SU-DHL-6 (cell line): ENCODE measurements around the gene ARNT2.
"Not testable (repeated sequence)": the region's sequence is repeated elsewhere in the genome, so short reads cannot be mapped to it uniquely, and the experiment has no call there.

Source experiments
- H2AFZ ChIP-seq: fragments of 200-600 bp; sonication (generic); 2 replicates; pipeline ENCODE4 v1.6.1; 2014; ENCODE audit warnings: low read depth, mild to moderate bottlenecking, moderate library complexity, mixed read lengths, antibody characterized with exemption, low read length; ENCODE audit not compliant: severe bottlenecking
- H3F3A ChIP-seq: fragments of 200-600 bp; shearing (Covaris generic); 2 replicates; pipeline ENCODE4 v1.6.0; 2016; ENCODE audit warnings: antibody characterized with exemption, mild to moderate bottlenecking; ENCODE audit not compliant: insufficient read depth
- H3K27ac ChIP-seq: fragments of 200-600 bp; sonication (generic); 2 replicates; pipeline ENCODE4 v1.5.1; 2016; ENCODE audit warnings: low read depth, mild to moderate bottlenecking, low read length, moderate library complexity, mixed read lengths
- H3K27me3 ChIP-seq: fragments of 200-600 bp; sonication (generic), shearing (Covaris generic); 2 replicates; pipeline ENCODE4 v1.6.0; 2014; ENCODE audit warnings: mild to moderate bottlenecking, low read length
- H3K36me3 ChIP-seq: fragments of 200-600 bp; sonication (generic); 2 replicates; pipeline ENCODE4 v1.6.1; 2014; ENCODE audit warnings: mild to moderate bottlenecking, low read length, mixed read lengths
- H3K4me2 ChIP-seq: fragments of 300-600, 200-600 bp; shearing (Covaris generic), sonication (generic); 2 replicates; pipeline ENCODE4 v1.6.0; 2014; ENCODE audit warnings: low read length, low read depth, mild to moderate bottlenecking; ENCODE audit not compliant: poor library complexity, severe bottlenecking
- H3K4me3 ChIP-seq: fragments of 200-600 bp; sonication (generic); 2 replicates; pipeline ENCODE4 v1.5.1; 2014; ENCODE audit warnings: antibody characterized with exemption, low read length, mild to moderate bottlenecking, mixed read lengths; ENCODE audit not compliant: insufficient read depth, poor library complexity, severe bottlenecking
- H3K79me2 ChIP-seq: fragments of 200-600 bp; sonication (generic); 2 replicates; pipeline ENCODE4 v1.6.1; 2014; ENCODE audit warnings: mild to moderate bottlenecking, low read length, moderate library complexity; ENCODE audit not compliant: insufficient read depth
- H3K9ac ChIP-seq: fragments of 200-600 bp; sonication (generic); 2 replicates; pipeline ENCODE4 v1.7.0; 2014; ENCODE audit warnings: mild to moderate bottlenecking, low read length
- H3K9me2 ChIP-seq: fragments of 200-600 bp; sonication (generic); replicated peaks from 2 replicates; pipeline ENCODE4 v1.6.1; 2014; ENCODE audit warnings: low read length; ENCODE audit not compliant: insufficient read depth
- H3K9me3 ChIP-seq: fragments of 200-600 bp; sonication (generic); 2 replicates; pipeline ENCODE4 v1.6.1; 2014; ENCODE audit warnings: low read length, mixed read lengths; ENCODE audit not compliant: insufficient read depth
- H4K20me1 ChIP-seq: fragments of 200-600 bp; sonication (generic); 2 replicates; pipeline ENCODE4 v1.6.1; 2014; ENCODE audit warnings: low read depth, mild to moderate bottlenecking, antibody characterized with exemption, low read length, moderate library complexity, mixed read lengths
- EZH2phosphoT487 ChIP-seq: fragments of 200-600 bp; sonication (generic), shearing (Covaris generic); conservative IDR thresholded peaks from 2 replicates; pipeline ENCODE4 v1.6.1; 2018; ENCODE audit warnings: mild to moderate bottlenecking, antibody characterized with exemption, low read length, moderate library complexity, mixed read lengths
- TF ChIP-seq, protein P1 (sequence below): fragments of 200-600 bp; sonication (generic); IDR thresholded peaks from one replicate; pipeline ENCODE4 v1.5.1; 2017; ENCODE audit warnings: antibody characterized with exemption, mild to moderate bottlenecking, low read length, moderate library complexity; ENCODE audit not compliant: insufficient read depth, poor library complexity, severe bottlenecking

Gene ARNT2

DNA sequence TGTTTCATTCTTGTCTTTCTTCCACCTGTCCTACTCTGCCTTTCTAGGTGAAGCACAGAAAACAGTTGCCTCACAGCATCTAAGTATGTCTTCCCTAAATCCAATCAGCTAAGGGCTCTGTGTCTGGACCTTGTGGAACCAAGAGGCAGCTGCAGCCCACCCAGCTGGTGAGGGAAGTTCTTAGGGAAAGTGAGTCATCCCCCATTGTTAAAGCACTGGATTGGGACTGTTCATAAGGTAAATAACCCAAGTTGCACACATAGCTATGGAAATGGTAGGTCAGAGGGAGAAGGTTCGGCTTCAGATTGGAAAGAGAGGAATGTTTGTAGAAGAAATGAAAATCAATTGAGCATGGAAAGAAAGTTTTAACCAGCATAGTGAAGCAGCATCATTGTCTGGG is 18.0 kb upstream of the ARNT2 start:
- no peak overlapping the region for H3K4me2 ChIP-seq
- H3K36me3 ChIP-seq, result no peaks in the 10 kb centered on the region
- H3K27ac ChIP-seq, result no peak overlapping the region
- H3K9me3 ChIP-seq, result no peaks in the 10 kb centered on the region
- no peaks in the 10 kb centered on the region for H3K79me2 ChIP-seq
- H3F3A ChIP-seq, result no peaks in the 10 kb centered on the region
- no peak overlapping the region for H3K4me3 ChIP-seq
- H4K20me1 ChIP-seq, result no peaks in the 10 kb centered on the region
- H3K9ac ChIP-seq, result no peak overlapping the region
- TF ChIP-seq, protein P1, sequence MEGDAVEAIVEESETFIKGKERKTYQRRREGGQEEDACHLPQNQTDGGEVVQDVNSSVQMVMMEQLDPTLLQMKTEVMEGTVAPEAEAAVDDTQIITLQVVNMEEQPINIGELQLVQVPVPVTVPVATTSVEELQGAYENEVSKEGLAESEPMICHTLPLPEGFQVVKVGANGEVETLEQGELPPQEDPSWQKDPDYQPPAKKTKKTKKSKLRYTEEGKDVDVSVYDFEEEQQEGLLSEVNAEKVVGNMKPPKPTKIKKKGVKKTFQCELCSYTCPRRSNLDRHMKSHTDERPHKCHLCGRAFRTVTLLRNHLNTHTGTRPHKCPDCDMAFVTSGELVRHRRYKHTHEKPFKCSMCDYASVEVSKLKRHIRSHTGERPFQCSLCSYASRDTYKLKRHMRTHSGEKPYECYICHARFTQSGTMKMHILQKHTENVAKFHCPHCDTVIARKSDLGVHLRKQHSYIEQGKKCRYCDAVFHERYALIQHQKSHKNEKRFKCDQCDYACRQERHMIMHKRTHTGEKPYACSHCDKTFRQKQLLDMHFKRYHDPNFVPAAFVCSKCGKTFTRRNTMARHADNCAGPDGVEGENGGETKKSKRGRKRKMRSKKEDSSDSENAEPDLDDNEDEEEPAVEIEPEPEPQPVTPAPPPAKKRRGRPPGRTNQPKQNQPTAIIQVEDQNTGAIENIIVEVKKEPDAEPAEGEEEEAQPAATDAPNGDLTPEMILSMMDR, result no peak
- no peak for TF ChIP-seq EZH2phosphoT487
- no peak overlapping the region for H2AFZ ChIP-seq
- H3K27me3 ChIP-seq, result 0 out of 2 replicates have a peak, but pooled peaks cover 2% of the 10 kb centered on the region
- no peaks in the 10 kb centered on the region for H3K9me2 ChIP-seq

DNA sequence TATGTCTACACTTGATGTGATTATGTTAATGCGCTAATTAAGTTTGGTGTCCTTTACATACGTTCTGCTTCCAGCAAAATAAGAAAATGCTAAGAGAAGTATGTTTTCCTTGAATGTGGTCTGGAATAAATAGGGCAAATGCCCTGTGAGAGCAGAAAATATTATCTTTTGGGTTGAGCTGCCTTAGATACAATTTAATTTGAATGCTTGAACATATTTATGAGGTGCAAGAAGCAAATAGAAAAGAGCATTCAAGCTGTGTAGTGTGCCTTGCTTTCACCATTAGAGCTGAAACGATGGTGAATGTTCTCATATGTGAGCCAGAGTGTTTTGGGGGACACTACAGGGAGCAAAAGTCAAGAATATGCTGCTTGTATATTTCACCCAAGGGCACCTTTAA is 15.9 kb upstream of the ARNT2 start:
- Histone ChIP-seq H3K9me2 (0 out of 2 replicates have a peak, but pooled peaks cover 3% of the 10 kb centered on the region), H3K4me2 (no peak overlapping the region), H3K79me2 (no peaks in the 10 kb centered on the region), H3K27ac (no peak overlapping the region), H3F3A (no peaks in the 10 kb centered on the region), H3K36me3 (no peaks in the 10 kb centered on the region), H3K27me3 (0 out of 2 replicates have a peak, but pooled peaks cover 2% of the 10 kb centered on the region), H3K9ac (no peak overlapping the region), H4K20me1 (no peaks in the 10 kb centered on the region), H3K4me3 (no peak overlapping the region), H2AFZ (no peak overlapping the region), H3K9me3 (no peaks in the 10 kb centered on the region)
- no peak for TF ChIP-seq EZH2phosphoT487
- TF ChIP-seq, protein P1, result no peak

DNA sequence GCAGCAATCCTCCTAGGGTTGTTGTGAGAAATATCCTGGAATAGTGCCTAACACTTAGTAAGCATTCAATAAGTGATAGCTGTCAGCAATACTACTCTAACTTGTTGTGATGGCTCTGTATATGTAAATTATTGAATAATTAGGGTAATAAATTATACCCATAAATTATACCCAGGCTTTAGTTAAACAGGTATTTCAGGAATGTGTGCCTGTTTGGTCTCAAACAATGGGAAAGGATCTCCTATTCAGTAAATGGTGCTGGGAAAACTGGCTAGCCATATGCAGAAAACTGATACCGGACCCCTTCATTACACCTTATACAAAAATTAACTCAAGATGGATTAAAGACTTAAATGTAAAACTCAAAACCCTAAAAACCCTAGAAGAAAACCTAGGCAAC is 14.8 kb upstream of the ARNT2 start:
- Histone ChIP-seq H3K79me2 (no peaks in the 10 kb centered on the region), H3K4me2 (no peak overlapping the region), H3K9me2 (0 out of 2 replicates have a peak, but pooled peaks cover 3% of the 10 kb centered on the region), H4K20me1 (no peaks in the 10 kb centered on the region), H3F3A (no peaks in the 10 kb centered on the region), H3K36me3 (no peaks in the 10 kb centered on the region), H3K27me3 (0 out of 2 replicates have a peak, but pooled peaks cover 2% of the 10 kb centered on the region), H3K27ac (no peak overlapping the region), H3K4me3 (no peak overlapping the region), H3K9ac (no peak overlapping the region), H2AFZ (no peak overlapping the region), H3K9me3 (no peaks in the 10 kb centered on the region)
- no peak for TF ChIP-seq EZH2phosphoT487
- TF ChIP-seq, protein P1, result no peak

DNA sequence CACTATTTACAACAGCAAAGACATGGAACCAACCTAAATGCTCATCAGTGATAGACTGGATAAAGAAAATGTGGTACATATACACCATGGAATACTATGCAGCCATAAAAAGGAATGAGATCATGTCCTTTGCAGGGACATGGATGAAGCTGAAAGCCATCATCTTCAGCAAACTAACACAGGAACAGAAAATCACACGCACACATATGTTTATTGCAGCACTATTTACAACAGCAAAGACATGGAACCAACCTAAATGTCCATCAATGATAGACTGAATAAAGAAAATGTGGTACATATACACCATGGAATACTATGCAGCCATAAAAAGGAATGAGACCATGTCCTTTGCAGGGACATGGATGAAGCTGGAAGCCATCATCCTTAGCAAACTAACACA is 13.2 kb upstream of the ARNT2 start:
- not testable (repeated sequence) for H3F3A ChIP-seq, H3K4me3 ChIP-seq, H3K9me3 ChIP-seq, H3K9me2 ChIP-seq, H4K20me1 ChIP-seq, H3K79me2 ChIP-seq, H3K27ac ChIP-seq, H2AFZ ChIP-seq, H3K27me3 ChIP-seq, H3K36me3 ChIP-seq, H3K9ac ChIP-seq, H3K4me2 ChIP-seq
